MM.1S (cell line): ENCODE data around the gene HNRNPLL.

Source experiments
- CTCF ChIP-seq: fragments of 300-600 bp; sonication (generic); IDR thresholded peaks from 2 replicates; pipeline ENCODE4 v1.5.1; 2016; ENCODE audit warnings: antibody characterized with exemption, low read length, mixed read lengths
- EZH2 ChIP-seq: fragments of 300-600 bp; sonication (generic); optimal IDR thresholded peaks from 2 replicates; pipeline ENCODE3; 2017; ENCODE audit warnings: low read depth, mild to moderate bottlenecking, antibody characterized with exemption, low read length, mixed read lengths
- EZH2phosphoT487 ChIP-seq: fragments of 300-600 bp; sonication (generic); IDR thresholded peaks from 2 replicates; pipeline ENCODE4 v1.6.1; 2018; ENCODE audit warnings: antibody characterized with exemption, low read length

- TF ChIP-seq CTCF (no peak), EZH2 (no peak), EZH2phosphoT487 (no peak)
Measured at GRCh38 chr2:38602732-38603401, at the start of gene HNRNPLL.
